ENCODE measurements around the gene LCAT.
A peak's percentile ranks its signal among the peaks of the same experiment; 100 is the strongest.

LCAT gene

DNA sequence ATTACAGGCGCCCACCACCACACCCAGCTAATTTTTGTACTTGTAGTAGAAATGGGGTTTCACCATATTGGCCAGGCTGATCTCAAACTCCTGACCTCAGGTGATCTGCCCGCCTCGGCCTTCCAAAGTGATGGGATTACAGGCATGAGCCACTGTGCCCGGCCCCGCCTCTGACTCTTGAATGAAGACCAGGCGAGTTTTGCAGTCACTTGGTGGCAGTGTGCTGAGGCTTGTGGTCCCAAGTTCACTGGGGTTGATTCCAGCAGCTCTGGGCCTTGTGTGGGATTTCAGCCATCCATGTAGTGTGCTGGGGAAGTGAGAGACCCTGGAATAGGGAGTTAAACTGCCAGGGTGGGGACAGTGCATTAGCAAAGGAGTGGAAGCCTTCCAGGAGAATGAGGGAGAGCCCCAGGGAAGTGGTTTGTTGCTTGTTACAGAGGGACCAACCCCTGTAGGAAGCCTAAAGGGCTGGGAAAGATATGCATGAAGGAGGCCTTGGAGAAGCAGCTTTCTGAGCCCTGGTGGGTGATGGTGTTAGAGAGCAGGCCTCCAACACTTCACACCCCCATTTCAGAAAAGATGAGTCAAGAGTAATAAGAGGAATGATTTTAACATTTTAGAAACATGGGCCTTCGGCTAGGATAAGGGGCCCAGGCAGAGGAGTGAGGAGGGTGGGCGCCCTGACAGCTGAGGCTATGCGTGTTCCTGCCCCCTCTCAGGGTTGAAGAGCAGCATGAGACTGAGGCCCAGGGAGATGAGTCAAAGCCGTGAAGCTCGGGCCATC, 36.3 kb downstream of the LCAT start:
- H3K27ac ChIP-seq = 0 out of 2 replicates have a peak overlapping the region, but pooled peaks have one; percentile 4
- no peaks in the 10 kb centered on the region for H3K27me3 ChIP-seq (ENCODE audit: insufficient read depth, low read depth, severe bottlenecking)
- TF ChIP-seq, protein P1, sequence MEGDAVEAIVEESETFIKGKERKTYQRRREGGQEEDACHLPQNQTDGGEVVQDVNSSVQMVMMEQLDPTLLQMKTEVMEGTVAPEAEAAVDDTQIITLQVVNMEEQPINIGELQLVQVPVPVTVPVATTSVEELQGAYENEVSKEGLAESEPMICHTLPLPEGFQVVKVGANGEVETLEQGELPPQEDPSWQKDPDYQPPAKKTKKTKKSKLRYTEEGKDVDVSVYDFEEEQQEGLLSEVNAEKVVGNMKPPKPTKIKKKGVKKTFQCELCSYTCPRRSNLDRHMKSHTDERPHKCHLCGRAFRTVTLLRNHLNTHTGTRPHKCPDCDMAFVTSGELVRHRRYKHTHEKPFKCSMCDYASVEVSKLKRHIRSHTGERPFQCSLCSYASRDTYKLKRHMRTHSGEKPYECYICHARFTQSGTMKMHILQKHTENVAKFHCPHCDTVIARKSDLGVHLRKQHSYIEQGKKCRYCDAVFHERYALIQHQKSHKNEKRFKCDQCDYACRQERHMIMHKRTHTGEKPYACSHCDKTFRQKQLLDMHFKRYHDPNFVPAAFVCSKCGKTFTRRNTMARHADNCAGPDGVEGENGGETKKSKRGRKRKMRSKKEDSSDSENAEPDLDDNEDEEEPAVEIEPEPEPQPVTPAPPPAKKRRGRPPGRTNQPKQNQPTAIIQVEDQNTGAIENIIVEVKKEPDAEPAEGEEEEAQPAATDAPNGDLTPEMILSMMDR (IDR thresholded peaks at IDR 0.05; ENCODE audit: low read depth, low read length) = peak; percentile 43; the same call in 1 of the 2 replicates
- no peaks in the 10 kb centered on the region for H3K9me3 ChIP-seq (ENCODE audit: severe bottlenecking)
- H3K36me3 ChIP-seq = peaks cover 16% of the 10 kb centered on the region
- peak; percentile 82 for DNase-seq
- H3K4me3 ChIP-seq (ENCODE audit: low read depth, low read length) = no peak overlapping the region

DNA sequence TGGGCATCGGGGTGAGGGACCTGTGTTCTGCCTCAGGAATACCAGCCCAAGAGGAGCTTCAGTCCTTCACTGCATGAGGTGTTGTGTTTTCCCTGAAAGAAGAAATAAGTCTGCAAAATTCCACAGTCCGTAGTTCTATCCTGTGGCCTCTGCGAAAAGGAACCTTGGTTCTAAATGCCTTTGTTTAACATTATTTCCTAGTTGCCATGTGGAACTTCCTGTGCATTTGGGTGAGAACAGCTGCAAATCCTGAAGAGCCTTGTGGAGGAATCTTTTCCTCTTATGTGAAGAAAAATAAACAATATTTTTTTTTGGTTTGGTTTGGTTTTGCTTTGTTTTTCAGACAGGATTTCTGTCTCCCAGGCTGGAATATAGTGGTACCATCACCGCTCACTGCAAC, 41.1 kb downstream of the LCAT start:
- Histone ChIP-seq H3K36me3 (no peaks in the 10 kb centered on the region; the same call in 1 of the 2 replicates), H3K27me3 (ENCODE audit: insufficient read depth, low read depth, severe bottlenecking) (no peaks in the 10 kb centered on the region), H3K4me3 (ENCODE audit: low read depth, low read length) (no peak overlapping the region), H3K27ac (no peak overlapping the region), H3K9me3 (ENCODE audit: severe bottlenecking) (no peaks in the 10 kb centered on the region)
- TF ChIP-seq, protein P1 (IDR thresholded peaks at IDR 0.05; ENCODE audit: low read depth, low read length) = no peak
- no peak for DNase-seq

DNA sequence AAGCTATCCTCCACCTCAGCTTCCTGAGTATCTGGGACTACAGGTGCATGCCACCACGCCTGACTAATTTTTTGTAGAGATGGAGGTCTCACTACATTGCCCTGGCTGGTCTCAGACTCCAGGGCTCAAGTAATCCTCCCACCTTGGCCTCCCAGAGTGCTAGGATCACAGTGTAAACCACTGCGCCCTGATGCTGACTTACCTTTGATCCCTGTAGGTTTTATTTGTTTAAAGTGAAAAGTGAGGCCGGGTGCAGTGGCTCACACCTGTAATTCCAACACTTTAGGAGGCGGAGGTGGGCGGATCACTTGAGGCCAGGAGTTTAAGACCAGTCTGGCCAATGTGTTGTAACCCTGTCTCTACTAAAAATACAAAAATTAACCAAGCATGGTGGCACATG, 42.2 kb downstream of the LCAT start:
- no peaks in the 10 kb centered on the region; the same call in 1 of the 2 replicates for H3K36me3 ChIP-seq
- no peak overlapping the region for H3K27ac ChIP-seq
- H3K27me3 ChIP-seq (ENCODE audit: insufficient read depth, low read depth, severe bottlenecking) = no peaks in the 10 kb centered on the region
- TF ChIP-seq, protein P1 (IDR thresholded peaks at IDR 0.05; ENCODE audit: low read depth, low read length) = no peak
- no peak overlapping the region for H3K4me3 ChIP-seq (ENCODE audit: low read depth, low read length)
- H3K9me3 ChIP-seq (ENCODE audit: severe bottlenecking) = no peaks in the 10 kb centered on the region
- no peak for DNase-seq

DNA sequence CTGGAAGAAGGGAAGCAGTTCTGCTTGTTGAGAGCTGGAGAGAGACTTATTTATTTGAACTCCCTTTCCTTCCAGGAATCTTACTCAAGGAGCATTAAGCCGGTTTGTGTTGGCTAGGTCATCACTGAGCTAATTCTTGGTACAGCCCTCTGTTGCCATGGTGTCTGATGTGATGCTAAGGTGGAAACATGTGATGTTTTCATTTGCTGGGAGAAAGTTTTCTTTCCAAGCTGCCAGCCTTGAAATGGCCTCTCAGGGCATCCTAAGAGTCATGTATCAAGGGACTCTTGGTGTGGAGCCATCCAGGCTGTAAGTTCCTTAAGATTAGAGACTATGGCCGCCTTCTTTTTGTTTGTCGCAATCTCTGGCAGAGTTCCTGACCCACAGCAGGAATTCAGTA, 46.7 kb downstream of the LCAT start:
- TF ChIP-seq, protein P1 (IDR thresholded peaks at IDR 0.05; ENCODE audit: low read depth, low read length) = no peak
- H3K36me3 ChIP-seq = no peaks in the 10 kb centered on the region; the same call in 1 of the 2 replicates
- H3K27ac ChIP-seq = no peak overlapping the region
- no peak overlapping the region for H3K4me3 ChIP-seq (ENCODE audit: low read depth, low read length)
- no peak for DNase-seq
- no peaks in the 10 kb centered on the region for H3K27me3 ChIP-seq (ENCODE audit: insufficient read depth, low read depth, severe bottlenecking)
- no peaks in the 10 kb centered on the region for H3K9me3 ChIP-seq (ENCODE audit: severe bottlenecking)

DNA sequence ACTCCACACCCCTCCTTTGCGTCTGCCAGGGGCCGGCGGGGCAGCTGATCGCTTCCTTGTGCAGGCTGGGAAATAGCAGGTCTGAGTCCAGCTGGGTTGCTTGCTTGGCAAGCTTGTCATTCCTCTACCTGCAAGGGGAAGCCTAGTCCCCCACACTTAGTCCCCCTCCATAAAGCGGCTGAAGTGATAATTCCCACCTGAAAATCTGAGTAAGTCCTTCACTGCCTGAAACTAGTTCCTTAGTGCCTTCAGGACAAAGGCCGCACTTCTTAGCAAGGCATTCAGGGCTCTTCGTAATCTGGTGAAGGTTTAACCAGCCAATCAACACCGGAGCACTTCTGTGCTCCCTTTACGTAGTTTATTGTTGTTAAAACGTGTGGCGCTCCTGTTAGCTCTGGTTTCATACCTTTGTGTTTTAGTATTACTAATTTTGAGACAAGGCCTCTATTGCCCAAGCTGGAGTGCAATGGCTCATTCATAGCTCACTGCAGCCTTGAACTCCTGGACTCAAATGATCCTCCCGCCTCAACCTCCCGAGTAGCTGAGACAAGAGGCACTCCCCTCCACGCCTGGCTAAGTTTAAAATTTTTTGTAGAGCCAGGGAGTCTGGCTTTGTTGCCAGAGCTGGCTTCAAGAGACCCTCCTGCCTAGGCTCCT, 50.0 kb downstream of the LCAT start:
- Histone ChIP-seq H3K27me3 (ENCODE audit: insufficient read depth, low read depth, severe bottlenecking) (no peaks in the 10 kb centered on the region), H3K27ac (peak overlapping the region; percentile 93), H3K36me3 (no peaks in the 10 kb centered on the region; the same call in 1 of the 2 replicates), H3K4me3 (ENCODE audit: low read depth, low read length) (peak overlapping the region; percentile 88), H3K9me3 (ENCODE audit: severe bottlenecking) (no peaks in the 10 kb centered on the region)
- peak; percentile 58 for DNase-seq
- TF ChIP-seq, protein P1 (IDR thresholded peaks at IDR 0.05; ENCODE audit: low read depth, low read length) = no peak
